Nephron (organoid): ENCODE results near the gene SHISAL2A.

Experiments
- H3K27ac Mint-ChIP-seq, 3 experiments: 2 replicates each; pipeline ENCODE4 v1.8.0; 2020; ENCODE audit warnings: mixed read lengths in 3 of 3, mild to moderate bottlenecking in 2 of 3, moderate library complexity in 1 of 3
- H3K27me3 Mint-ChIP-seq: 2 replicates; pipeline ENCODE4 v1.8.0; 2021; ENCODE audit warnings: low read depth, mild to moderate bottlenecking, moderate library complexity, mixed read lengths
- H3K36me3 Mint-ChIP-seq: 2 replicates; pipeline ENCODE4 v1.8.0; 2020; ENCODE audit warnings: low read depth, mixed read lengths
- H3K4me1 Mint-ChIP-seq: 2 replicates; pipeline ENCODE4 v1.8.0; 2020; ENCODE audit warnings: mixed read lengths
- H3K4me3 Mint-ChIP-seq, 3 experiments: 2 replicates each; pipeline ENCODE4 v1.8.0; 2020; ENCODE audit warnings: mild to moderate bottlenecking in 3 of 3, mixed read lengths in 3 of 3, moderate library complexity in 2 of 3
- H3K9me3 Mint-ChIP-seq: 2 replicates; pipeline ENCODE4 v1.8.0; 2020; ENCODE audit warnings: mixed read lengths
- TF ChIP-seq, protein P1 (sequence below), 3 experiments: fragments of 200-600 bp; sonication (generic); IDR thresholded peaks; one replicate each; pipeline ENCODE4 v1.5.0; 2021; ENCODE audit warnings: antibody characterized with exemption in 3 of 3; ENCODE audit not compliant: unreplicated experiment in 3 of 3

The SHISAL2A gene

DNA sequence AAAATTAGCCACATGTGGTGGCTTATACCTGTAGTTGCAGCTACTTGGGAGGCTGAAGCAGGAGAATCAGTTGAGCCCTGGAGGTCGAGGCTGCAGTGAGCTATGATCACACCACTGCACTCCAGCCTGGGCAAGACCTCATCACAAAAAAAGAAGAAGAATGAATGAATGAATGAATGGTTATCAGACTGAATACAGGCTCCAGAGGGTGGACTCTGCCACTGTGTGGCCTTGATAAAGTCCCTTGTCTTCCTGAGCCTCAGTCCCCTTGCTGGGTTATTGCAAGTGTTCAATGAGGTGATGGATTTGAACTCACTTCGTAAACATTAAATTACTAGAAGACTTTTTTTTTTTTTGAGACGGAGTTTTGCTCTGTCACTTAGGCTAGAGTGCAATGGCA lies 24.7 kb downstream of the SHISAL2A start:
- no peaks in the 10 kb centered on the region for H3K27me3 Mint-ChIP-seq
- H3K4me3 Mint-ChIP-seq, result no peak overlapping the region
- H3K4me1 Mint-ChIP-seq, result peaks cover 20% of the 10 kb centered on the region
- H3K27ac Mint-ChIP-seq, result no peak overlapping the region
- no peaks in the 10 kb centered on the region for H3K36me3 Mint-ChIP-seq
- TF ChIP-seq, protein P1, sequence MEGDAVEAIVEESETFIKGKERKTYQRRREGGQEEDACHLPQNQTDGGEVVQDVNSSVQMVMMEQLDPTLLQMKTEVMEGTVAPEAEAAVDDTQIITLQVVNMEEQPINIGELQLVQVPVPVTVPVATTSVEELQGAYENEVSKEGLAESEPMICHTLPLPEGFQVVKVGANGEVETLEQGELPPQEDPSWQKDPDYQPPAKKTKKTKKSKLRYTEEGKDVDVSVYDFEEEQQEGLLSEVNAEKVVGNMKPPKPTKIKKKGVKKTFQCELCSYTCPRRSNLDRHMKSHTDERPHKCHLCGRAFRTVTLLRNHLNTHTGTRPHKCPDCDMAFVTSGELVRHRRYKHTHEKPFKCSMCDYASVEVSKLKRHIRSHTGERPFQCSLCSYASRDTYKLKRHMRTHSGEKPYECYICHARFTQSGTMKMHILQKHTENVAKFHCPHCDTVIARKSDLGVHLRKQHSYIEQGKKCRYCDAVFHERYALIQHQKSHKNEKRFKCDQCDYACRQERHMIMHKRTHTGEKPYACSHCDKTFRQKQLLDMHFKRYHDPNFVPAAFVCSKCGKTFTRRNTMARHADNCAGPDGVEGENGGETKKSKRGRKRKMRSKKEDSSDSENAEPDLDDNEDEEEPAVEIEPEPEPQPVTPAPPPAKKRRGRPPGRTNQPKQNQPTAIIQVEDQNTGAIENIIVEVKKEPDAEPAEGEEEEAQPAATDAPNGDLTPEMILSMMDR (IDR thresholded peaks at IDR 0.05; ENCODE audit: unreplicated experiment in 3 of 3), result no peak
- no peaks in the 10 kb centered on the region for H3K9me3 Mint-ChIP-seq

DNA sequence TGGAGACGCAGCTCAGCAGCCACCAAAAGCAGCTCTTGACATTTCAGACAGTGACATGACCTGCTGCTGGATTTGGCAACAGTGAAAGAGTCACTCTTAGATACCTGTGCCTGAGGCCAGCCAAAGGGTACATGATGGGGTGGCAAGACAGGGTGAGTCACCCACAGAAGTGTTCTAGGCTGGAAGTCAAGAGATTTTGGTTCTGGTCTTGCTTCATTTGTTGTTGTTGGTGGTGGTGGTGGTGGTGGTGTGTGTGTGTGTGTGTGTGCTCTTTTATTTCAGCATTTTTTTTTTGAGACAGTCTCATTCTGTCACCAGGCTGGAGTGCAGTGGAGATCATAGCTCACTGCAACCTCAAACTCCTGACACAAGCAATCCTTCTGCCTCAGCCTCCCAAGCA lies 25.8 kb downstream of the SHISAL2A start:
- Mint-ChIP-seq H3K4me3 (no peak overlapping the region), H3K27me3 (no peaks in the 10 kb centered on the region)

DNA sequence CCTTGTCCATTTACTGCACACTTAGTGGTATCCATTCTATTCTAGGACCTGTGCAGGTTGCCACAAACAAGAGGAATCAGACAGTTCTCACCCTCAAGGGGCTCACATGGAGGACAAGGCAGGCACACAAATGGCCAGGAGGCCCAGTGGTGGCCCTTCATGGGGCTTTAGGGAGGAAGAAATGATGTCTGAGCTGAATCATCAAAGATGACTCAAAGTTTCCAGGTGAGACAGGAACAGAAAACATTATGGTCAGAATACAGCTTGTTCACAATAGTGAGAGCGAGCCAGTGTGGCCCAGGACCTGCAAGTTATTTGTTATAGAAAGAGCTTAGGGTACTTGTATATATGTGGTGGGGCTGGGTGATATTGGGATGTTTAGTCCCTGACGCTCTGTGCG lies 26.4 kb downstream of the SHISAL2A start:
- H3K9me3 Mint-ChIP-seq, result no peaks in the 10 kb centered on the region
- peaks cover 32% of the 10 kb centered on the region for H3K4me1 Mint-ChIP-seq
- no peaks in the 10 kb centered on the region for H3K36me3 Mint-ChIP-seq
- TF ChIP-seq, protein P1 (IDR thresholded peaks at IDR 0.05; ENCODE audit: unreplicated experiment in 3 of 3), result no peak
- no peaks in the 10 kb centered on the region for H3K27me3 Mint-ChIP-seq
- H3K27ac Mint-ChIP-seq, result peak overlapping the region; percentile 87 to 95 (median 90)
- no peak overlapping the region for H3K4me3 Mint-ChIP-seq

More for the DNA sequence above, 25.8 kb downstream of the SHISAL2A start:
- Mint-ChIP-seq H3K9me3 (no peaks in the 10 kb centered on the region), H3K4me1 (peaks cover 31% of the 10 kb centered on the region), H3K36me3 (no peaks in the 10 kb centered on the region), H3K27ac (no peak overlapping the region)
- TF ChIP-seq, protein P1 (IDR thresholded peaks at IDR 0.05; ENCODE audit: unreplicated experiment in 3 of 3), result no peak

DNA sequence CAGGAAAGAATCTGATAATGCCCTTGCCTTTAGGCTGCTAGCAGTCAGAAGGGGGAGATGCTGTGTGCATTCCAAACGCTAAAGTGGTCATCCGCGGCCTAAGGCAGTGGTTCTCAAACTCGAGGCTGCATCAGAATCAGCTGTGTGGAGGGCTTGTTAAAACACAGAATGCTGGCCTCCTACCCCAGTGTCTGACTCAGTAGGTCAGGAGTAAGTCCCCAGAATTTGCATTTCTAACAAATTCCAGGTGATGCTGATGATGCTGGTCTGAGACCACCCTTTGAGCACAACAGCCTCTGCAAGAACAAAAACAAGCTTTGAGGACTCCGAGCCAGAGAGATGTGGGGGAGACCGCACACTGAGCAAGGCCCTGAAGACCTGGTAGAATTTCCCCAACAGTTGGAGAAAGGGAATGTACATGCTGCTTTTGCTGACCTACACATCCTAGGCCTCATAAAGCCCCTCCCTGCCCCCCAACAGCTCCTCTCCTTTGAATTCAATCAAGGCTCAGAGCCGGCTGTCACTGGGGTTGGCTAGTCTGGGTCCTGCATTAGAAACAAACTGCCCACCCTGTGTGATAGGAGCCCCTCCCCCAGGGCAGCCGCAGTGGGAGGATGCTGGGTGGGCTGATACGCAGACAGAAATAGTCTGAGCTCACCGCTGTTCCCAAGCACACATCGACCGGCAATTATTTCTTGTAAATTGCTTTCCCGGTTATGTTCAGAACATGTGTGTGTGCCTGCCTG lies 27.1 kb downstream of the SHISAL2A start:
- no peaks in the 10 kb centered on the region for H3K27me3 Mint-ChIP-seq
- H3K27ac Mint-ChIP-seq, result peak overlapping the region; percentile 87 to 95 (median 90)
- no peaks in the 10 kb centered on the region for H3K9me3 Mint-ChIP-seq
- H3K4me1 Mint-ChIP-seq, result peaks cover 35% of the 10 kb centered on the region
- no peaks in the 10 kb centered on the region for H3K36me3 Mint-ChIP-seq
- TF ChIP-seq, protein P1 (IDR thresholded peaks at IDR 0.05; ENCODE audit: unreplicated experiment in 3 of 3), result no peak
- peak overlapping the region in 1 of 3 experiments; percentile 50 for H3K4me3 Mint-ChIP-seq

DNA sequence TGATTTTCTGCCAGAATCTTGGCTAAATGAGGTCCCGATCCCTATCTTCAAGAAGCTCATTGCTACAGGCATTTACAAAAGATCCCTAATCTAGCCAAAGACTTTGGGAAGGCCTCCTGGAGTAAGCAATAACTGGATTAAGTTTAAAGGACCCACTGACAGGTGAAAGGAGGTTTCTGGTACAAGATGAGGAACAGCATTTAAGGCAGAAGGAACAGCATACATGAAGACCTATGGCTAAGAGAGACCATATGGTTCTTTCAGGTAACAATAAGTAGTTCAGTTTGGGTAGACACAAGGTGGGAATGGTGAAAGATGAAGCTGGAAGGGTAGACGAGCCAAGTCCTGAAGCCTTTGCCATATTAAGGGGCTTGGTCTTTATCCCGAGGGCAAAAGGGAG lies 27.8 kb downstream of the SHISAL2A start:
- peaks cover 43% of the 10 kb centered on the region for H3K4me1 Mint-ChIP-seq
- TF ChIP-seq, protein P1 (IDR thresholded peaks at IDR 0.05; ENCODE audit: unreplicated experiment in 3 of 3), result no peak
- no peaks in the 10 kb centered on the region for H3K9me3 Mint-ChIP-seq
- no peaks in the 10 kb centered on the region for H3K36me3 Mint-ChIP-seq
- peak overlapping the region; percentile 87 to 95 (median 90) for H3K27ac Mint-ChIP-seq
- no peak overlapping the region for H3K4me3 Mint-ChIP-seq
- H3K27me3 Mint-ChIP-seq, result no peaks in the 10 kb centered on the region
